SW 1271 (cell line): Measurements from ENCODE around the gene DHX36.

Source experiments
- DNase-seq, 2 experiments: peaks; one replicate each; lab custom pipeline; 2025; lab: John Stamatoyannopoulos, UW

The DHX36 gene, protein sequence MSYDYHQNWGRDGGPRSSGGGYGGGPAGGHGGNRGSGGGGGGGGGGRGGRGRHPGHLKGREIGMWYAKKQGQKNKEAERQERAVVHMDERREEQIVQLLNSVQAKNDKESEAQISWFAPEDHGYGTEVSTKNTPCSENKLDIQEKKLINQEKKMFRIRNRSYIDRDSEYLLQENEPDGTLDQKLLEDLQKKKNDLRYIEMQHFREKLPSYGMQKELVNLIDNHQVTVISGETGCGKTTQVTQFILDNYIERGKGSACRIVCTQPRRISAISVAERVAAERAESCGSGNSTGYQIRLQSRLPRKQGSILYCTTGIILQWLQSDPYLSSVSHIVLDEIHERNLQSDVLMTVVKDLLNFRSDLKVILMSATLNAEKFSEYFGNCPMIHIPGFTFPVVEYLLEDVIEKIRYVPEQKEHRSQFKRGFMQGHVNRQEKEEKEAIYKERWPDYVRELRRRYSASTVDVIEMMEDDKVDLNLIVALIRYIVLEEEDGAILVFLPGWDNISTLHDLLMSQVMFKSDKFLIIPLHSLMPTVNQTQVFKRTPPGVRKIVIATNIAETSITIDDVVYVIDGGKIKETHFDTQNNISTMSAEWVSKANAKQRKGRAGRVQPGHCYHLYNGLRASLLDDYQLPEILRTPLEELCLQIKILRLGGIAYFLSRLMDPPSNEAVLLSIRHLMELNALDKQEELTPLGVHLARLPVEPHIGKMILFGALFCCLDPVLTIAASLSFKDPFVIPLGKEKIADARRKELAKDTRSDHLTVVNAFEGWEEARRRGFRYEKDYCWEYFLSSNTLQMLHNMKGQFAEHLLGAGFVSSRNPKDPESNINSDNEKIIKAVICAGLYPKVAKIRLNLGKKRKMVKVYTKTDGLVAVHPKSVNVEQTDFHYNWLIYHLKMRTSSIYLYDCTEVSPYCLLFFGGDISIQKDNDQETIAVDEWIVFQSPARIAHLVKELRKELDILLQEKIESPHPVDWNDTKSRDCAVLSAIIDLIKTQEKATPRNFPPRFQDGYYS

GRCh38 chr3:154323891-154324738 is at the start of gene DHX36:
Gene DHX36 (minus strand): TSS chr3:154324487. CDS start chr3:154324416, 71 bp downstream.
- peak; percentile 70 to 87 for DNase-seq

- DNase-seq, result no peak
Observed at GRCh38 chr3:154367221-154367620, 42.9 kb upstream of the DHX36 start.

- DNase-seq, result no peak
Observed at GRCh38 chr3:154364849-154365248, 40.6 kb upstream of the DHX36 start.

DNA sequence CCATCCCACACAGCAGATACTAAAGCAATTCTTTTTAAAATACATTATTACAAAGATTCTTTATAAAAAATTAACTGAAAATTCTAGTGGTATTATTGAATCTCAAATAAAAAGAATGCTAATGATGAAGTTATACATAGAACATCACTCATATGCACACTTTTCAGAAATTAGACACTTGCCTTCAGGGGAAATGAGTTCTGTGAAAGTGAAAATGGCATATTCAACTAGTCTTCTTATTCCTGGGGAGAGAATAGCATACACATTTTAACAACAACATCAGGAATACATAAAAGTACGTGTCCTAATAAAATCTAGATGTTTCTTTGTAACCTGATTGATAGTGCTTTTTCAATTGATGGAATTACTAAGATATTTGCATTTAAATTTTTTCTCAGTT is 36.8 kb upstream of the DHX36 start:
- no peak for DNase-seq

- no peak for DNase-seq
Observed at GRCh38 chr3:154356009-154356408, 31.7 kb upstream of the DHX36 start.

- DNase-seq, result no peak
Observed at GRCh38 chr3:154349223-154349622, 24.9 kb upstream of the DHX36 start.

DNA sequence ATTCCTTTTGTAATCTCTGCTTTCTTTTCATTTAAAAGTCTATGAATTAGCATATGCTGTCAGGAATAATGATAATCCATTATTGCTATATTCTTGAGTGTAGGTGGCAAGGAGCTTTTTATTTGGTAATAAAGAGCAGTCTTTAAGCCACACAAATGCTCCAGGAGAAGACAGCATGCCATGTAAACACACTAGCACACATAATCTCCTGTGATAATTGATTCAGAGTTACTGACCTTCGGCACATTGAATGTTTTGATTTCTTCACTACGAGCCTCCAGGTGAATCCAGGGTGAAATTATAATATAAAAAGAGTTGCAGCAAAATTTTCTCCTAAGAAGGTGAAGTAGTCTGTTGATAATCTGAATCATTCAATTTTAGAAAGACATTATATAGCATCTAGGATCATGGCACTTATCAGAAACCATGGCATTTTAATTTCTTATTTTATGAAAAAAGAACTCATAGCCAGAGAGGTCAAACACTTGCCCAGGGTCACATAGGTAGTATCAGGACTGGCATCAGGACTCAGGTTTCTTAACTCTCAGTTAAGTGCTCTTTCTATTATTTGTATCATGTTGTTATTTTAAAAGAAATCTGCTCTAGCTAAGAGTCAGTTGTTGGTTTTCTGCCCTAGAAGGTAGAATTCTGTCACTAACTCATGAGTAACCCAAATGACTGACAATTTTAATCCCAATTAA is 21.3 kb upstream of the DHX36 start:
- no peak for DNase-seq

GRCh38 chr3:154338570-154338969 is 14.3 kb upstream of the DHX36 start:
- DNase-seq, result no peak

- no peak for DNase-seq
Observed at GRCh38 chr3:154338008-154338407, 13.7 kb upstream of the DHX36 start.

DNA sequence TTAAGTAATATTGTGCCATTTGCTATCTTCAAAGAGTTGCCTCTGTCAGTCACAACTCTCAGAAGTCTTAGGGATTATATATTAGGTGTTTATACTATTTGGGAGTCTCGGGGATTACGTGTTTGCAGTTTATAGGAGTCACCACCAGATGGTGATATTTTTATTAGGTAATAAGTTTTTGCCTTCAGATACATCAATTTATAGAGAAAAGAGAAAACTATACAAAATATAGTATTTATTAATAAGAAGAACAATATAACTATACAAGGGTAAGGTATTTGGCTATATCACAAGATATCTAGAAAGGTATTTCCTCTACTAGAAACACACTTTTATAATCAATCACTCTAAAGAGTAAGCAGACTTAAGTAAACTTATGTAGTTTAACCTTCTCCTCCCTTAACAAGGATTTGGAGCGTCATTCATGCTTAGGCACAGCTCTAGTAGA is 10.7 kb upstream of the DHX36 start:
- peak in 1 of 2 experiments; percentile 60 for DNase-seq

DNA sequence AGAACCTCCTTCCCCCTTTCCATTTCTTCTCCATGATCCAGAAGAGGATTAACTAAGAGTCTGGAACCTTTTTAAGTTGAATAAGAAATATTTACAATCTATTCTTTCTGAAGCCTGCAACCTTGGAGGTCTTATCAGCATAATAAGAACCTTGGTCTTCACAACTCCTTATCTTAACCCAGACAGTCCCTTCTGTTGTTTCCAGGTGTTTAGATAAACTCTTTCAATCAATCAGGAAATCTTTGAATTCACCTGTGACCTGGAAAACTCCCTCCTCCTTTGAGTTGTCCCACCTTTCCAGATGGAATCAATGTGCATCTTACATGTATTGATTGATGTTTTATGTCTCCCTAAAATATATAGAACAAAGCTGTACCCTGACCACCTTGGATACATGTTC is 3.6 kb upstream of the DHX36 start:
- DNase-seq, result no peak

GRCh38 chr3:154324919-154325318 is 632 bp upstream of the DHX36 start:
- no peak for DNase-seq

DNA sequence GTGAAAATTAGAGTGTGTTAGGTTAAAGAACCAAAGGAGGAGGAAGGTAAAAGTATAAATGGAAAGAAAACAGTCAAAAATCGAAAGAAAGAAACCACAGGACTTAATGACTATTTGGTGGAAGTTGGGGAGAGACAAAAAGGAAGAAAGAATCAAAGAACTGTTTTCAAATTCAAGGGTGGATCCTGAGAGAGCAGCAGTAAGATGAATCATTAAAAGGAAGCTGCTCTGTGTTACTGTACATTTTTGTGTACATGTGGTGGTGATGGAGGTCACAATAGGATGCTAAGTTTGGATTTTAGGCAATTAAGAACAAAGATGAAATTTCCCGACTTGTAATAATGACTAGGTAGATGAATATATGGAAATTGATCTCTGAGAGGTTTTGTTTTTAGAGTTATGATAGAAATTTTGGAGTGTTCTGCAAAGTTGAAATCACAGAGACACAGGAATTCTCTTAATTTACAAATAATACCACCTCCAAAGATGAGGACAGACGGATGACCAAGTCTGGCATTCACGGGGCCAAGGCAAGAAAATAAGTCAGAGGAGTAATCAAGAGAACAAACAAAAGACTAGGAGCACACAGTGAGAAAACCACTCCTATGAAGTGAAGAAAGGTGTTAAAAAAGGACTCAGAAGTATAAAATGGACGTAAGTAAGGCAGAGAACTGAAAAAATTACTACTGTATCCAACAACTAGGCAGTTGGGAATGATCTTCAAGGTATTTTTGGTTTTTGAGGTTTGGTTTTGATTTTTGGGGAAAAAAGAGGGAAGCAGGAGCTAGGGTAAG is 7.1 kb downstream of the DHX36 start:
- DNase-seq, result no peak

- DNase-seq, result no peak
Observed at GRCh38 chr3:154314152-154314551, 10.1 kb downstream of the DHX36 start.

- no peak for DNase-seq
Observed at GRCh38 chr3:154310840-154311239, 13.4 kb downstream of the DHX36 start.

GRCh38 chr3:154307363-154307762 is 16.9 kb downstream of the DHX36 start:
- DNase-seq, result no peak

DNA sequence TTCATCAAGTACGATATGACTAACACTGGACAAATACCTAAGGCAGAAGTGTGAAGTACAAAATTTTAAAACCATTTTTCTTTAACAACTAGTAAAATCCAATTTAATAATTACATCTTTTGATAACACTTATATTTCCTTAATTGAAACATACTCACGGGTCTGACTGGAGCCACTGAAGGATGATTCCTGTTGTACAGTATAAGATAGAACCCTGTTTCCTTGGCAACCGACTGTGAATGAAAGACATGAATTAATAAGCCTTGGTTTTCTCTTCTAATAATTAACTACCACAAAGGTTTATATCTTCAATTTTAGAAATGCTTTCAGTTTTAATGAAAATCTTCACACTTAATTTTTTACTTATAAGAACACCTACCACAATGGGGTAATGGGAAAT is 19.4 kb downstream of the DHX36 start:
- DNase-seq, result no peak

GRCh38 chr3:154304116-154304786 is 20.0 kb downstream of the DHX36 start:
- DNase-seq, result no peak

DNA sequence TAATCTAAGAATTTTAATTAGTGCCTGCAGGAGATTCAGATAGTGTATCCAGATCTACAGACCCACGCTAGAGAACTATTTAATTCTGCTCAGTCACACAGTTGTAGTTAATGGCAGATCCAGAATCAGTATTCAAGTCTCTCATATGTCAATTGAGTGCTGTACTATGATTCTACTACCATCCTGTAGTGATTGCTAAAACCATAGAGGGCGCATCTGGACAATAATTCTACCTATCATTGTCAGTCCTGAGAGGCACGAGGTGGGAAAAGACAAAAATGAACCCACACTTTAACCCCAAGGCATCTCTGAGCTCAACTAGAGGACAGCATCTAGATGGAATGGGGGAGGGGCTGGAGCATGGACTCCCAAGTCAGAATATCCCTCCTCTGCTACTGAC is 22.7 kb downstream of the DHX36 start:
- DNase-seq, result no peak

DNA sequence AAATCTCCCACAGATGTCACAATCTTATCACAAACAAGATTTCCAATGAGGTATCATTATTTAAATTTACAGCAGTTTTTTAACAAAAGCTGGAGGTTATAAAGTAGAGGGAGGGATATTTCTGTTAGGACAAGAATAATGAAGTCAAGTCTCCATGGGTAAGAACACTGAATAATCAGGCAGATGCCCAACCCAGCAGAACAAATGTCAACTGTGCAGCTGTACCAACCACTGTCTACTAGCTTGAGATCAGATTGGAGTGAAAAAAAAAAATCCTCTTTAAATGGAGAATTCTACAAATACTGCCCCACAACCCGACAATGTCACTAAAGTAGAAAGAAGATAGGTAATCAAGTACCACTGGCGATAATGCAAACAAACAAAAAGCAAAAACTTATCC is 30.3 kb downstream of the DHX36 start:
- DNase-seq, result no peak
